Placental epithelial cell (primary cell): ENCODE results near the gene APCS. TPM values are rescaled to one million over a fixed set of nuclear protein-coding genes. Genes with fewer than 3 reads are reported as not detected.

Source experiments
- total RNA-seq: library from RNA; depleted of rRNA; stranded (reverse); fragments of >200 nt; gene quantifications from 2 replicates; pipeline ENCODE4 v1.2.3, GENCODE V29; 2012

APCS gene, protein sequence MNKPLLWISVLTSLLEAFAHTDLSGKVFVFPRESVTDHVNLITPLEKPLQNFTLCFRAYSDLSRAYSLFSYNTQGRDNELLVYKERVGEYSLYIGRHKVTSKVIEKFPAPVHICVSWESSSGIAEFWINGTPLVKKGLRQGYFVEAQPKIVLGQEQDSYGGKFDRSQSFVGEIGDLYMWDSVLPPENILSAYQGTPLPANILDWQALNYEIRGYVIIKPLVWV
- total RNA-seq = not detected in 2 replicates

GRCh38 chr1:159587461-159587951, at the start of gene APCS:
Gene APCS, plus strand, starts transcription at chr1:159587826. Its CDS starts 96 bp downstream, at chr1:159587922.

Other genes starting within 250 kb of the APCS start
- gene OR10J4, start 155.6 kb upstream of the APCS start, total RNA-seq = not detected in 2 replicates
- not detected in 2 replicates for gene OR10J1, start 148.1 kb upstream of the APCS start, total RNA-seq
- gene OR10J5, start 51.8 kb upstream of the APCS start, total RNA-seq = not detected in 2 replicates
- gene CRP, start 126.8 kb downstream of the APCS start, total RNA-seq = under 0.01 TPM in 1 of 2 replicates, not detected in the other
- 31.0 and 47.8 TPM in 2 replicates for gene DUSP23, start 193.1 kb downstream of the APCS start, total RNA-seq
- not detected in 2 replicates for gene FCRL6, start 214.5 kb downstream of the APCS start, total RNA-seq
- gene SLAMF8, start 239.0 kb downstream of the APCS start, total RNA-seq = 2.0 and 8.5 TPM in 2 replicates